GM21423 (cell line): ENCODE results near the gene CTSO.
"Not testable (repeated sequence)": the region's sequence is repeated elsewhere in the genome, so short reads cannot be mapped to it uniquely, and the experiment has no call there.

Source experiments
- ATAC-seq: cut with Tn5 transposase; IDR thresholded peaks from one replicate; pipeline ENCODE4 v1.9.1; 2021; ENCODE audit warnings: mild to moderate bottlenecking, moderate library complexity; ENCODE audit not compliant: unreplicated experiment

The CTSO gene

DNA sequence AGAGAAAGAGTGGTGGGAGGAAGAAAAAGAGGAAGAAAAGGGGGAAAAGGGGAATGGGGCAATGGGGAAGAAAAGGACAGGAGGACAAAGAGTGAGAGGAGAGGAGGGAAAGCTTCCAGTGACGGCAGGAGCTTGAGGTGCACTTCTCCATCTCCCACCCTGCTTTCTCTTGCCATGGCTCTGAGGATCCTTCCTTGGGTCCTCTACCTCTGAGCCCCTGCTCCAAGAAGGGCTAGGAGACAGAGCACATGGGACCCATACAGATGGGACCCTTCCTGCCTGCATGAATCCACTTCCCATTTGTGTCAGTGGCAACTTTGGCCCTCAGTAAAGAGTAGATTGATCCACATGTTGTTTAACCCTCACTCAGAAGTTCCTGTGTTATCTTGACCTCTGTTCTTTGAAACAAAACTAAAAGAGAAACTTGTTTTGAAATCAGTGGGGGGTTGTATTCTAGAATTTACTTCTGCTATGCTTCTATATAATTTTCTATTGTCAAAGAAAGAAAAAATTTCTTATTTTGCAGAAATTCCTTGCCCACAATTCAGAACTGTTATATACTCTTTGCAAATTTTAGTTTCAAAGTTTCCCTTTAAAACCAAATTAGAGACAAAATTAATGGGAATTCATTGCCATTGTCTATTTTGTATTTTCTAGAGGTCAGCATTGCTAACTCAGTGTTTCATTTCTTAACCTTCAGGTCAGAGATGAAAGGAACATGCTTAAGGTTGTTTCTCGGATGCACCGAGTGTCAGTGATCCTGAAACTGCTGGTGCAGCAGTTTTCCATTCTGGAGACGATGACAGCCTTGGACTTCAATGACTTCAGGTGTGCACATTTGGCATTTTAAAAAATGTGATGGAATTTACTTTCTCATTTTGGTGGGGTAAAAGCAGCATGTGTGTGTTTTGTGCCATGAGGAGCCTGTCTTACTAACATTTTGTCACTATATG is 45.2 kb downstream of the CTSO start:
- no peak for ATAC-seq

DNA sequence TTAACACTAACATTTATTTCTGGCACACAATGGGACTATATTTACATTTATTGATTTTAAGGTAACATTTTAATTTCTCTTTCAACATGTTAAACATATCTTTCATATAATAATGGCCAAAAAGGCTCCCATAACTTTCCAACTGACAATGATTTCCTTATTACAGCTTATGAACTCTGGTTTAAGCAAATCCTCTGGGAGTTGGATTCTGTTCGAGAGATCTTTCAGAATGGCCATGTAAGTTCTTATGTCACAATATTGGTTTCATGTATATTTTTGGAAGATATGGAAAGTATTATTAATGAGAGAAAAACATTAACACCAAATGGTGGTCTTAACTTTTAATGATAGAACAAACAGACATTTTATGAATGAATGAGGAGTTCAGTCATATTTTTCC is 46.1 kb downstream of the CTSO start:
- no peak for ATAC-seq

DNA sequence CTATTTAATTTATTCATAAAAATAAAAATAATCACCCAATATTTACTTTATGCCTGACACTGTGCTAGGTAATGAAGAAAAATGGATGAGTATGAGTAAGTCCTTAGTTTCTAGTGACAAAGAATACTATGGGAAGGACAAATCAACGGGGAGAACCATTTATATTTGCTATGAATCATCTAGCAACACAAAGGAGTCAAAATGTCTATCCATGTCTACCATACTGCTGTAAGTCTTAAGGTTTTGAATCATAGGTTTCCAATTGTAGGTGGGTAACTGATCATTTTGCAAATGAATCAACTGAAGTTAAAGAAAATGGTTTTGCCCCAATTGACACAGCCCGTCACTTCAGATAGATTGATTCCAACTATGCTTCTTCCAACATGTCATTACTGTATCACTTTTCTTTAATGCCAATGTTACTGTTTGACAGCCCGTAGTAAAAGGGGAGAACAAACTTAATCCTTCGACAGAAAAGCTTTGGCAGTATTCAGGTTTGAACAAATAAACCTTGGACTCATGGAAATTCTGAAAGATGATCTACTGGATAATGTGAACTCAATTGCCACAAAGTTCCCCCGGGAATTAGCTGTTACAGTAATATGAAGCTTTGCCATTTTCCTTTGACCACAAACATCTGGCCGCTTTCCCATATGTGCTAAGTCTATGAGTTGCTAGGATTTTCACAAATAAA is 47.0 kb downstream of the CTSO start:
- ATAC-seq: no peak

DNA sequence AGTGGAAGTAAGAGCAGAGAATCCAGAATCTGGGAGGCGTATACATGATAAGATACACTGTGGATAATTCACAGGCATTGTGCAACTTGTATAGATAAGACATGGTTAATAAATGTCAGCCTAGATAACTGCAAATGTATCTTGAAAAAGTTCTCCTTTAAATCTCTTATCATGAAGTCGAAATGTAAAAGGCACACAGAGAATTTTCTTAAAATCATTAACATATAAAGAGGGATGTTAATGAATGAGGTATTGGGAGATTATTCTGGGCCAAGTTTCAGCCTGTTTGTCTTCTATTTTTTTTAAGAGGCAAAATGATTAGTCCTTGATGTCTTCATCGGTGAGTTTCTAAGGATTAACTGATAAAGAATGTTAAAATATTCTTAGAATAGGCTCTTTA is 49.3 kb downstream of the CTSO start:
- ATAC-seq: no peak

DNA sequence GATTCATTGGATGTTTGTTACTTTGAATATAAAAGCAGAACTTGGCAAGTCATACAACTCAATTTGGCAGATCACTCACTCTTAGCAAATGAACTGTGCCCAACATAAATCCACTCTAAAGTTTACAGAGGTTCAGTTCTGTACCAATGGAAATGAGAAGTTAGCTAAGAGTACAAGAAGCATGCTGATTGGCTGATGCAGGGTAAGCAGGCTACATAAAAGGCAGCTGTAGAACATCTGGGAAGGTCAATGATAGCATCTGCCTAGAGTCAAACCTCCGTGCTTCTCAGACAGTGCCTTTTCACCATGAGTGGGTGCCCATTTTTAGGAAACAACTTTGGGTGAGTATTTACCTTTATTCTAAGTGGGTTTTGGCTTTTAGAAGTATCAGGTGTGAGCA is 50.2 kb downstream of the CTSO start, which contains the start of gene TDO2:
Gene TDO2 (plus strand): TSS at position 244 of the 400 bp plus-strand sequence. CDS start 63 bp downstream, at position 307.
- no peak for ATAC-seq

DNA sequence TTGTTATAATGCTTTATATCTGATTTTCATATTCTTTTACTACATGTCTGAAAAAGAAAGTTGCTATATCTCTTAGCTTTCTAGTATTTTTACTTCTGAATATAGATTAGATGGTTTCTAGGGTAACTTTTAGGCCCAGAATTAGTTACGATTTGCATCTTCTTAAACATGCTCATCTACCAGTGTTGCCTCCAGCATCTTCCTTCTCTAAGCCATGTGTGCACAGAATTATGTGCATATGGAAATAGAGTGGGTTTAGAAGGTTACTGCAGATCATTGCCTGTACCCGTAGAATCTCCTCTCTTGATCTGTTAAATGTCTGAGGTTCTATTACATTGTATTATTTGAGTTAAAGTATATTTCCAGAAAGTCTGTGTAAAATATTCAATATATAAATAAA is 52.7 kb downstream of the CTSO start:
- ATAC-seq: no peak

DNA sequence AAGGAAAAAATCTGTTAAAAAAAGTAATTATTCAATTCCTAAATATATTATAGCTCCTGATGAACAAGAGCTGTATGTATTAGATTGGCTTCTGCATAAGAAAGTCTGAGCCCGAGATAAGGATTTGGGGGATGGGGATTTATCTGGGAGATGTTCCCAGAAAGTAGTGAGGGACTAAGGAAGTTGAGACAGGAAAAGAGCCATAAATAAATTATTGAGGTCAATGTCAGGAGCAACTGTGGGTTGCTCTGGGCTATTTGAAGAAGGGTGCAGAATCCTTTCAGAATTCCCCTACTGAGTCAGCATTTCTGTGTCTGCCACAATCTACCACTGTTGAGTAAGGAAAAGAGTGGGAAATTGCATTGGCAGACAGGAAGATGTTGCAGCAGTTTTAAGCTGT is 53.3 kb downstream of the CTSO start:
- no peak for ATAC-seq

DNA sequence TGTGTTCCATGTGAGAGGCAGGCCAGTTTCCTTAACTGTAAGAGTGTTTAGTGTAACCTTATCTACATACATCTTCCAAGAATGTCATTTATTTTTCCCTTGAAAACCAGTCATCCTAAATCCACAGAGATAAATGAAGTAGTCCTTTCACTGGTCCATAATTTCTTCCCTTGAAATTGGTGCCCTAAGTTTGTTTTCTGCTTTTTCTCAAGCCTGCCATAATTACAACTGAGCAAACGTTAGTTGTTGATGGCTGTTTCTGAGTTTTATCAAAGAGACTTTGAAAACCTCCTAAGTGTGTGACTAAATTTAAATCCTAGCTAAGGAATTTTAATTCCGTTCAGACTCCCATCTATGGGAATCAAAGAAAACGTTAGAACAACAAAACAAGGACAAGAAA is 53.8 kb downstream of the CTSO start:
- ATAC-seq: no peak

DNA sequence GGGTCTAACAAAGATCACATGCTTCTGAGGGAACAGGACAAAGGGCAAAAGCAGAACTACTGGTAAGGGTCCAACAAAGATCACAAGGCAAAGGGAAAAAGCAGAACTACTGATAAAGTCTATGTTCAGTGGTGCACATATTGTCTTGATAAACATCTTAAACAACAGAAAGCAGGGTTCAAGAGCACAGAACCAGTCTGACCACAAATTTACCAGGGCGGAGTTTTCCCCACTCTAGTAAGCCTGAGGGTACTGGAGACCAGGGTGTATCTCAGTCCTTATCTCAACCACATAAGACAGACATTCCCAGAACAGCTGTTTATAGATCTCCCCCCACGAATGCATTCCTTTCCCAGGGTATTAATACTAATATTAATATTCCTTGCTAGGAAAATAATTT is 55.3 kb downstream of the CTSO start:
- ATAC-seq: not testable (repeated sequence)

DNA sequence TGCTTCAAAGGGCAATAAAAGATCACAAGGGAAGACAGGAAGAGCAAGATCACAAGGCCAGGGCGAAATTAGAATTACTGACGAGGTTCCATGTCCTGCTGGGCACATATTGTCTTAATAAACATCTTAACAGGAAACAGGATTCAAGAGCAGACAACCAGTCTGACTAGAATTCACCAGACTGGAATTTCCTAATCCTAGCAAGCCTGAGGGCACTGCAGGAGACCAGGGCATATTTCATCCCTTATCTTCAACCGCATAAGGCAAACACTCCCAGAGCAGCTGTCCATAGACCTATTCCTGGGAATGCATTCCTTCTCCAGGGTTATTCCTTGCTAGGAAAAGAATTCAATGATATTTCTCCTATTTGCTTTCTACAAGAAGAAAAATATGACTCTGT is 62.6 kb downstream of the CTSO start:
- ATAC-seq: no peak

DNA sequence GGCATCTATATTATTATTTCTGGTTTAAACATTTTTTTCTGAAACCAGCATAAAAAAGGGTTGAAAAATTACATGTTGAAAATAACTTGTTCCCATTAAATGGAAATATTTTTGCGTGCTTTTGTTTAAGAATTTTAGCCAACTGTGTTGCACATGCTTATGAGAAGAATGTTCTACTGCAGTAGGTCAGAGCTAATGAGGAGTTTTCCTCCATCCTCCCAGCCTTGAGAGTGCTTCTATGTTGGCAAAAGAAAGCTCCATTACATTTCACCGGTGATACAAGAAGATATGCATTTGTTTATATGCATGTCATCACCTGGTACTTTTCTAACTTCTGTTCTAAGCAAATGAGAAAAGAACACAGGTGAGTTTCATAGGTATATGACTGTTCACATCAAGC is 63.7 kb downstream of the CTSO start:
- ATAC-seq: no peak

DNA sequence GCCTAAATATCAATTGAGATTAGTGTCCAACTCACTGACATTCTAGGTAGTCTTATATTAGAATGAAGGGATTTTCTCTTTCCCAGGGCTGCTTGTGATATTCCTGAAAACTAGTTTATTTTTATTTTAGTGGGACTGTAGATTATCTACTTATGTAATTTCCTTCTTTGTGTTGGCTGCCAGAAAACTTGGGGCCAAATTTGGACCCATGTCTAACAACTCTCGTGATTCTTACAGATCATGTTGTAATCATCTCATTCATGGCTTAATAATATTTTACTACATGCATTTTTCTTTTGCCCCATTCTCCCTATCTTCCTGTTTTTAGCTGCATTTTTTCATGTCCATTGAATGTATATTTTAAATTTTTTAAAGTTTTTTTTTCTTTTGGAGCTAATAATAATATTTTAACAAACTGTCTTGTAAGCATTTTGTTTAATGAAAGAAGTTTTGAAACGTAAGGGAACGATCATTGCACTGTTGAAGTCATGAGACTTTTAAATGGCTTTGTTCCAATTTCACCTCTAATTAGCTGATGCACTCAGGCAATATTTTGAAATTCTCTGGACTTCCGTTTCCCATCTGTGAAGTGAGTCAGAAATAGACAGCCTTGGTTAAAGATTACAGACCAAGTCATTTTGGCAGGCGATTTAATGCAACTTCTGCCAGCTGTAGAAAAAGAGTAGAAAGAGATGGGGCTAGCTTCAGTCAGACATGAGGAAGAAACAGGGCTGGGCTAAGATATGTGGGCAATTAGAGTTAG is 64.5 kb downstream of the CTSO start:
- peak; percentile 99 for ATAC-seq

DNA sequence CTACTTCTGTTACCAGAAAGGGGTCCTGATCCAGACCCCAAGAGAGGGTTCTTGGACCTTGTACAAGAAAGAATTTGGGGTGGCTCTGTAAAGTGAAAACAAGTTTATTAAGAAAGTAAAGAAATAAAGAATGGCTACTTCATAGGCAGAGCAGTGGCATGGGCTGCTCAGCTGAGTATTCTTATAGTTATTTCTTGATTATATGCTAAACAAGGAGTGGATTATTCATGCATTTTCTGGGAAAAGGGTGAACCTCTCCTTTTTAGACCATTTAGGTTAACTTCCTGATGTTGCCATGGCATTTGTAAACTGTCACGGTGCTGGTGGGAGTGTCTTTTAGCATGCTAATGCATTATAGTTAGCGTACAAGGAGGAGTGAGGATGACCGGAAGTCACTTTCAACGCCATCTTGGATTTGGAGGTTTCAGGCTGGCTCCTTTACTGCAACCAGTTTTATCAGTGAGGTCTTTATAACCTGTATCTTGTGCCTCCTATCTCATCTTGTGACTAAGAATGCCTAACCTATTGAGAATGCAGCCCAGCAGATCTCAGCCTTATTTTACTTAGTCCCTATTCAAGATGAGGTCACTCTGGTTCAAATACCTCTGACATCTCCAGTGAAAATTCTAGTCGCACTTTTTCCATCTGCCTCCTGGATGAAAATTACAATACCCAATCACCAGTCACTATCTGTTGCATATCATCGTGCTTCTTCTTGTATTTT is 65.7 kb downstream of the CTSO start:
- ATAC-seq: no peak

DNA sequence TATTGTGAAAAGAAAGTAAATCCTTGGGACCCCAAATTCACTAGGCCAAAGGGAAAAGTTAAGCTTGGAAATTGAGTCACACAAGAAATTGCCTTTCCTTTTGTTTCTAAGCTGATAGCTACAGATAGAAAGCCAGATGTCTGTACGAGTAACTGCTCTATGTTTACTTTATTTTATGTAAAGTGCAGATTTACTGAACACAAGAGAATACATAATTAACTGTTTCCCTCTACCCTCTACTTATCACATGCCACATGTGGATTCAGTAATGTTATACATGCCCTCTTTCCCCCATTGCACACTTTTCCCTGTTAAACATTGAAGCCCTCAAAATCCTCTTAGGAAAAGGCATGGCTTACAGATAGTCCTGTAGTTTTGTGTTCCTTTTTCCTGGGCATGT is 66.6 kb downstream of the CTSO start:
- no peak for ATAC-seq

DNA sequence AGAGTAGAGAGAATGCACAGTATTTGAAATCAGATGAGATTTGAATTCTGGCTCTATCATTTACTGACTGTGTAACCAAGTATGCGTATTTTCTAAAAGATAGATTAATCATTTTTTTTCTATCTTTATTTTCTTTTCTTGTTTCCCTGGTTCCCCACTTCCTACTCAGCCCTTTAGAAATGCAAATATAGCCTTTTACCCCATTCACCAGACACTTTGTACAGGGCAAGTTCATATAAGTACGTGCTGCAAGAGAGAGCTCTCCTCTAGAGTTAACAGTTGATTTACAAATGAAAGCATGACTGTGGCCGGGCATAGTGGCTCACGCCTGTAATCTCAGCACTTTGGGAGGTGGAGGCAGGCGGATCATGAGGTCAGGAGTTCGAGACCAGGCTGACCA is 68.0 kb downstream of the CTSO start:
- ATAC-seq: no peak

DNA sequence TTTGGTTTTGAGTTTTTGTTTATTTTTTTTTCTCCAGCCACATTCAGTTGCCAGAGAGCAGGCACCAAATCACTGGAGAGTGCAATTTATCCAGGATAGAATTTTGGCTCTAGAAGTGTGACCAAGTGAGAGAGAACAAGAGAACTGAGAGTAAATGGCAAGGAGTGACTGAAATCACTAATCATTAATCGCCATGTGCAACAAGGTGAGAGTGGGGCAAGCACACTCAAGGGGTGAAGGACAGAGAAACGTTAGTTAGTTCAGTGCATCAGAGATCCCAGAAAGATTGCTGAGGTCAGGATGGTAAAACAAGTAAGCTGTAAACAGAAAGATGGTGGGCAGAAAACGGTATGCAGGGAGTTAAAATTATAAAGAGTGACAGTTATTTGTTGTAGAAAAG is 69.8 kb downstream of the CTSO start:
- ATAC-seq: no peak

DNA sequence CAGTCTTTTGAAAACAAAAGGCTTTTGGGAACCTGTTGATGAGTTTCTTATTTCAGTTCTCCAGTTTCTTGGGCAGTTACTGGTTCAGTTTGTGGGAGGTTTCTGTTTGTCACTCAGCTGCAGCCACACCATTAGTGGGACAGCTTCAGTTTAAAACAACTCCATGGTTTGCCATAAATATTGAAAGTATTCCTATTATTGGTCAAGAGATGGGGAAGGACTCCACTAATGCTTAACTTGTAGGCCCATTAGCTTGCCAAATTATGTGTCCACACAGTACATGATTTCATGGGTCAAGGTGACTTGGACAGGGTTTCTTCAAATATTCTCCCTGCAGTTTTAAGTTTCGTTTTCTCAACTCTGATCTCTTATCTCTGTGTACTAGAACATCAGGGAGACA is 72.1 kb downstream of the CTSO start:
- ATAC-seq: peak; percentile 61

DNA sequence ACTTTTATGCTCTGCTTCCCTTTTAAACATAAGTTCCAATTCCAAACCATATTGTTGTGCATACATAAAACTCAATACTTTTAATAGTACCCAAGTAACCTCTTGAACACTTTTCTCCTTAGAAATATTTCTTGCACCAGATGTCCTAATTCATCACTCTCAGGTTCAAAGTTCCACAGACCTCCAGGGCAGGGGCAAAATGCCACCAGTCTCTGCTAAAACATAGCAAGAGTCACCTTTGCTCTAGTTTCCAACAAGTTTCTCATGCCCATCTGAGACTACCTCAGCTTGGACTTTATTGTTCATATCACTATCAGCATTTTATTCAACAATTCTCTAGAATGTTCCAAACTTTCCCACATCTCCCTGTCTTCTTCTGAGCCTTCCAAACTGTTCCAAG is 73.9 kb downstream of the CTSO start:
- no peak for ATAC-seq

DNA sequence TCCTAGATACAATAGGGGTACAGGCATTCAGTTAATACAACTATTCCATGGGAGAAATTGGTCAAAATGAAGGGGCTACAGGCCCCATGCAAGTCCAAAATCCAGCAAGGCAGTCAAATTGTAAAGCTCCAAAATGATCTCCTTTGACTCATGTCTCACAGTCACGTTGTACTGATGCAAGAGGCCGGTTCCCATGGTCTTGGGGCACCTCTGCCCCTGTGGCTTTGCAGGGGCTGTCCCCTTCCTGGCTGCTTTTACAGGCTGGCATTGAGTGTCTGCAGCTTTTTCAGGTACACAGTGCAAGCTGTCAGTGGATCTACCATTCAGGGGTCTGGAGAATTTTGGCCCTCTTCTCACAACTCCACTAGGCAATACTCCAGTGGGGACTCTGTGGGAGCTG is 75.1 kb downstream of the CTSO start:
- no peak for ATAC-seq

DNA sequence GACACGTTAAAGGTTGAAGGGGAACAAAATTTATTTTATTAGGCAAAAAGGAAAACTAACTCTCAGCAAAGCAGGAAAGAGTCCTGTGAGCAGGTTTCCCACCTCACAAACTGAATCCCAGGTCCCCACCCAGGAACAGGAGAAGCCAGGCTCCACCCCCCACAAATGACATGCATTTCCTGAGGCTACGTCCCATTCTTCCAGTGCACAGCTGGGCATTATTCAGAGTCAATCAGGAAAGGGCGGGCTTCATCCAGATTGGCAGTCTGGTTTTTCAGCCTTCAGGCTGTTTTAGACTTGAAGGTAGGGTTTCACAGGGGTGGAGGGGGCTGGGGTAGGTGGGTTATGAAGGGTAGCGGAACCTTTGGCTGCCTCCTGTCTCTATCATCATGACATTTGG is 75.7 kb downstream of the CTSO start:
- ATAC-seq: no peak

DNA sequence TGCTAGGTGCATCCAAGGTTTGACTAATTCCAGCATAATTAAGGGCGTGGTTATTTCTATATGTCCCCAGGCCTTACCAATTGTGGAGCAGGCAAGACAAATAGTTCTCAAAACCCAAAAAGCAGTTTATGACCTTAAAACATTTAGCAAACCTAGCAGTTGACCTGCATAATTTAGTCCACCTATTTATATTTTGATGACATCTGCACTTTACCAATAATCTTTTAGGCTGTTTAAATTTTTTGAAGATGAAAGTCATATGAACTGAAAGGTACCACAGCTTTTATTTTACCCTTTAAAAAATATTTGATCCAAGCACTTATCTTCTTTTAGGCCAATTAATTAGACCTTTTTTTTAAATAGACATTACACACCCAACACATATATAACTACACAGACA is 77.8 kb downstream of the CTSO start:
- no peak for ATAC-seq
